ENCODE results near the gene SLC9A5. TPM values are rescaled to one million over a fixed set of nuclear protein-coding genes. Genes with fewer than 3 reads are reported as not detected.

SLC9A5 gene
- polyA plus RNA-seq (ENCODE audit: insufficient read depth in 1 of 5, insufficient read length in 5 of 5, low replicate concordance in 1 of 5), result 10 to 100 TPM; 15.7 to 21.1 (median 19.4) TPM
- long read RNA-seq, donor 1, result 0 reads
- long read RNA-seq, donor 2, partial matches to known transcripts, result 0 of 1 reads
- long read RNA-seq, donor 2, other reads (novel, unspliced or antisense), result 0 of 1 reads
- long read RNA-seq, donor 3, partial matches to known transcripts, result 676 of 696 reads
- long read RNA-seq, donor 3, other reads (novel, unspliced or antisense), result 19 of 696 reads
- long read RNA-seq, donor 4, result 0 reads
- long read RNA-seq, donor 5, partial matches to known transcripts, result 227 of 227 reads
- long read RNA-seq, donor 5, other reads (novel, unspliced or antisense), result 0 of 227 reads
- long read RNA-seq, donor 6, partial matches to known transcripts, result 0 of 1 reads
- long read RNA-seq, donor 6, other reads (novel, unspliced or antisense), result 0 of 1 reads
- long read RNA-seq, donor 7, partial matches to known transcripts, result 263 of 297 reads
- long read RNA-seq, donor 7, other reads (novel, unspliced or antisense), result 34 of 297 reads
- long read RNA-seq, donor 8, result 0 reads

DNA sequence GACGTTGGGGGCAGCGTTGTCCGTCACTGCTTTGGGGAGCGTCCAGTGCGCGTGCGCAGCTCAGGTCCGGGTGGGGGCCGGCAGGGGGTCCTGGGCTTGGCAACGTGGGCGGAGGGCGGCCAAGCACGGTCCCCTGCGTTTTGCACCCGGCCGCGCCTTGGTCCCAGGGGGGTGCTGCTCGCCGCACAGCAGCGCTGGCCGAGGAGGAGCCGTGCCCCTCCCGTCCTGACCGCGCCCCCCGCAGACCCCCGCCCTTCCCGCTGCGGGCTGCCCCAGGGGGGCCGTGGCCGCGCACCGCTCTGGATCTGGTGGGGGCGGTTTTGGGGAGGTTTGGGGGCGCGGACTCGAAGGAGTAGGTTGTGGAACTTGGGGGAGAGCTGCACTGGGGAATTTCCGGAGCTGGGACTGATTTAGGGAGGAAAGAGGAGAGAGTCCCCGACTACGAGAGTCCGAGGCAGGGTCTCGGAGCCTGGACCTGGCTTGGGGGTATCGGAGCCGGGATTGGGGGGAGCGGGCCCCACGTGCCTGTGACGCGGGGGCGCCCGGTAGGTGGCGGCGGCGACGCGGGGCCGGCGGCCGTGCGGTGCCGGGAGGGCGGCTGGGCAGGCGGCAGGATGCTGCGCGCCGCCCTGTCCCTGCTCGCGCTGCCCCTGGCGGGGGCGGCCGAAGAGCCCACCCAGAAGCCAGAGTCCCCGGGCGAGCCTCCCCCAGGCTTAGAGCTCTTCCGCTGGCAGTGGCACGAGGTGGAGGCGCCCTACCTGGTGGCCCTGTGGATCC lies at the start of gene SLC9A5:
TSS of gene SLC9A5 (plus strand) at position 579 of the 777 bp plus-strand sequence. CDS start at position 615, 36 bp downstream.
- DNase-seq, result peak in 1 of 2 donors; percentile 51

GRCh38 chr16:67199011-67199807 lies 49.6 kb upstream of the SLC9A5 start, which contains the start of gene ELMO3:
TSS of gene ELMO3 (plus strand) at chr16:67199131. CDS start at chr16:67199327, 196 bp downstream.
- DNase-seq, result no peak

- DNase-seq, result no peak
Measured at GRCh38 chr16:67199808-67200198, 49.0 kb upstream of the SLC9A5 start.

DNA sequence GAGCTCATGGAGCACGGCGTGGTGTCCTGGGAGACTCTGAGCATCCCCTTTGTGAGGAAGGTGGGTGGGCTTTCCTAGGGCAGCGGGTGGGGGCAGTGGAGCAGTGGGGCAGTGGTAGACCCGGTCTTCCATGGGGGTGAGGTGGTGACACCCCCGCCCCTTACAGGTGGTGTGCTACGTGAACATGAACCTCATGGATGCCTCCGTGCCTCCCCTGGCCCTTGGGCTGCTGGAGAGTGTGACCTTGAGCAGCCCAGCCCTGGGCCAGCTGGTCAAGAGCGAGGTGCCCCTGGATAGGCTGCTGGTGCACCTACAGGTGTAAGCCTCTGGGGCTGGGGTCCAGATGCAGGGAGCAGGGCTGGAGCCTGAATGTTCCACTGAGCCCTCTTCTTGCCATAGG lies 48.3 kb upstream of the SLC9A5 start:
- no peak for DNase-seq

DNA sequence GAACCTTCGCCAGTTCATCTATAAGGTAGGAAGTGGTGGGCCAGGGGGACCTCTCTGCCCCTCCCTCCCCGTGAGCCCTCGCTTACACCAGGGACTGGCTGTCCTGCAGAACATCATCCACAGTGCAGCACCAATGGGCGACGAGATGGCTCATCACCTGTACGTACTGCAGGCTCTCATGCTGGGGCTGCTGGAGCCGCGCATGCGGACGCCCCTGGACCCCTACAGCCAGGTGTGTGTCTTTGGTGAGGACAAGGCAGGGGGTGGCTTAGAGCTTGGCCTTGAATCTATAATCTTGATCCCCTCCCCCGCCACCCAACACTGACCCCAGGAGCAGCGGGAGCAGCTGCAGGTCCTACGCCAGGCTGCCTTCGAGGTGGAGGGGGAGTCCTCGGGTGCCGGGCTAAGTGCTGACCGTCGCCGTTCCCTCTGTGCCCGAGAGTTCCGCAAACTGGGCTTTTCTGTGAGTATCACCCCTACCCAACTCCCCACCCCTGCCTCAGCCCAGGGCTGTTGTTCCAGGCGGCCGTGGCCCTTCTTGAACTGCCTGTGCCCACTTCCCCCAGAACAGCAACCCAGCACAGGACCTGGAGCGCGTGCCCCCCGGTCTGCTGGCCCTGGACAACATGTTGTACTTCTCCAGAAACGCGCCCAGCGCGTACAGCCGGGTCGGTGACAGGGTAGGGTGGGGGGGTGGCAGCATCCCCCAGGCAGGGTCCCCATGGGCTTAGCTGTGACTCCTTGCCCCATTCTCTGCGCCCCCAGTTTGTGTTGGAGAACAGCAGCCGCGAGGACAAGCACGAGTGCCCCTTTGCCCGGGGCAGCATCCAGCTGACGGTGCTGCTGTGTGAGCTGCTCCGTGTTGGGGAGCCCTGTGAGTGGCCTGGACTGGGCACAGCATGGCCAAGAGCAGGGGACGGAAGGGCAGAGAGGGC lies 47.1 kb upstream of the SLC9A5 start:
- no peak for DNase-seq

DNA sequence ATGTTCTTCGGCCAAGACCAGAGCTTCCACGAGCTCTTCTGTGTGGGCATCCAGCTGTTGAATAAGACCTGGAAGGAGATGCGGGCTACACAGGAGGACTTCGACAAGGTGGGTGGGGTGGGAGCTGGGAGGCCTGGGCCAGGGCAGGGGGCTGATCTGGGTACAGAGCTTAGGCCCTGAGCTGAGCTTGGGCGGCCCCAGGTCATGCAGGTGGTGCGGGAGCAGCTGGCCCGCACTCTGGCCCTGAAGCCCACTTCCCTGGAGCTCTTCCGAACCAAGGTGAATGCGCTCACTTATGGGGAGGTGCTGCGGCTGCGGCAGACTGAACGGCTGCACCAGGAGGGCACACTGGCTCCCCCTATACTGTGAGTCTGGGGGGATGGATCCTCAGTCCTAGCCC lies 46.4 kb upstream of the SLC9A5 start:
- DNase-seq, result no peak

DNA sequence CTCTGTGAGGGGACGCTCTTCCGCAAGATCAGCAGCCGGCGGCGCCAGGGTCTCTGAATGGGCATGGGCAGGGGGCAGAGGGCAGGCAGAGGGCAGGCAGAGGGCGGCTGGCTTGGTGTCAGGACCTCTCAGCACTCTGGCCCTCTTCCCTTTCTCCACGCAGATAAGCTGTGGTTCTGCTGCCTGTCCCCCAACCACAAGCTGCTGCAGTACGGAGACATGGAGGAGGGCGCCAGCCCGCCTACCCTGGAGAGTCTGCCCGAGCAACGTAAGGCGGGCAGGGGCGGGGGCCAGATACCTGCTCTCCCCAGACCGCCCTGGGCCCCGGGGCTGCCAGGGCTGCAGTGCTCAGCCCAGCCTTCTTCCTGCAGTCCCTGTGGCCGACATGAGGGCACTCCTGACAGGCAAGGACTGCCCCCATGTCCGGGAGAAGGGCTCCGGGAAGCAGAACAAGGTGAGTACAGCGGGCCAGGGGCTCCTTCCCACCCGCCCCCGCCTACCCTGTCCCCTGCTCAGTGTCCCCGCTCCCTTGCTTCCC lies 45.8 kb upstream of the SLC9A5 start:
- DNase-seq, result no peak

- no peak for DNase-seq
Measured at GRCh38 chr16:67204076-67204475, 44.7 kb upstream of the SLC9A5 start.

DNA sequence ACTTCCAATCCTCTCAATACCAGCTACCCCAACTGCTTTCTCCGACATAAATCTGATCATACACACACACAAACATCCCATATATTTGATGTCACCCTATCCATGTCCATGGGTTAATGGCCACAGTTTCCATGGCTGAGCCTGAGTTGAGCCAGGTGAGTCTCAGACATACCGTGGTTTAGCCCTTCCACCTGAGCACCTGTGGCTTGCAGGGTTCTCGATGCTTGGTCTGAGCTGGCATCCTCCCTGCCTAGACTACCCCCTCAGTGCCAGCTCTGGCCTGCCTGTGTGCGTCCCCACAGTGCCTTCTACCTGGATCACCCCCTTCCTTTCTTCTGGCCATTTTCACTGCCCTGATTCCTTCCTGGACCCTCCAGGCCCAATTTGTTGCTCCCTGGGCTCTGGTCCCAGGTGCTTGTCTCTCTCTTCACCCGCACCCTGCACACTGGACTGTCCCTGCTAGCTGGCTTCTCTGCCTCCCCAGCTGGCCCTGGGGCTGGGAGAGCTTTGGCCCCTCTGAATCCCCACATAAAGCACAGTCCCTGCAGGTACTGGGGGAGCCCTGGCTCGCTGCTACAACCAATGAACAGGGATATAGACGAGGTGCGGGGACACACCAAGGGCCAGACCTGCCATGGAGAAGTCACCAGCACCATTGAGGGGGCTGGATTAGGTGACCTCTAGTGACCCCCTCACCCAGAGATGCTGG lies 42.5 kb upstream of the SLC9A5 start:
- DNase-seq, result no peak

- no peak for DNase-seq
Measured at GRCh38 chr16:67206838-67207248, 41.9 kb upstream of the SLC9A5 start.

- no peak for DNase-seq
Measured at GRCh38 chr16:67207249-67208091, 41.3 kb upstream of the SLC9A5 start.

- DNase-seq, result no peak
Measured at GRCh38 chr16:67208154-67208896, 40.5 kb upstream of the SLC9A5 start.

- DNase-seq, result no peak
Measured at GRCh38 chr16:67209565-67209964, 39.2 kb upstream of the SLC9A5 start.

DNA sequence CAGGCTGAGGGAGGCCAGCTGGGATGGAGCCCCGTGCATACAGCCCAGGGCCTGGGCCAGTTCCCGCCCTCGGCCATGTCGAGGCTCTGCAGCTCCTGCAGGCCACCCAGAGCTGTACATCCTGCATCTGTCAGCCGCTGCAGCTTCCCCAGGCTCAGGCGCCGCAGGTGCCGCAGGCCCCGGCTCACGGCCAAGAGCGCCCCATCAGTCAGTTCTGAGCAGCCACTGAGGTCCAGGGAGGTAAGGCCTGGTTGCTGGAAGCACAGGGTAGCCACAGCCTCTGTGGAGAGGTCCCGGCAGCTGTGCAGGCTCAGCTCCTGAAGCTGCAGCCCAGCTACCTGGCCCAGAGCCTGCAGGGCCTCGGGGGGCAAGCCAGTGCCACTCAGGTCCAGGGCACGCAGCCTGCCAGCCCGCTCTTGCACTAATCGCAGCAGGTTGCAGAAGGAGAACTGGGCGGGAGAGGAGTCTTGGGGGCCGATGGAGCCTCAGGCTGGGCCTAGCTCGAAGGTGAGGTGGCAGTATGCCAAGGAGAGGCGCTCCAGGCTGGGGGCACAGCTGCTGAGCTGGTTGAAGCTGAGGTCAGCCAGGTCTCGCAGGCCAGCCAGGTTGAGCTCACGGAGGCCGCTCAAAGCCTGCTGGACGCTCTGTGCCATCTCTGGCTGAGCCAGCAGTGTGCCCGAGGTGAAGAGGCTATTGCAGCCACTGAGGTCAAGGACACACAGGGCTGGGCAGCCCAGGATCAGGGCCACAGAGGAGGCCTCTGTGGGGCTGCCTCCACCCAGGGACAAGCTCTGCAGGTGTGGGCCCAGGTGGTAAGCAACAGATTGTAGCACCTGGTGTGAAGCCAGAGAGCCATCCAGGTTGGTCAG lies 38.5 kb upstream of the SLC9A5 start:
- DNase-seq, result no peak

GRCh38 chr16:67211674-67212073 lies 37.1 kb upstream of the SLC9A5 start:
- DNase-seq, result no peak

DNA sequence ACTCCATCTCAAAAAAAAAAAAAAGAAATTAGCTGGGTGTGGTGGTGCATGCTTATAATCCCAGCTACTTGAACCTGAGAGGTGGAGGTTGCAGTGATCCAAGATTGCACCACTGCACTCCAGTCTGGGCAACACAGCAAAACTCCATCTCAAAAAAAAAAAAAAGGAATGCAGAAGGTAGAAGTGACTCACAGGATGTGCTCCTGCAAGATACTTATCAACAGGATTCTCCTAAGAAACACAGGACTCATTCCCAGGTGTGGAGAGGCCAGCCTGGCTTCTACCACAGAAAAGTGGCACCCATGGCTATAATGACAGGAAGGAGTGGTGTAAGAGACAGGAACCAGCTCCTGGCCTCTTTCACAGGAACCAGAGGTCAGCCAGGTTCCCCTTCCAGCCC lies 36.0 kb upstream of the SLC9A5 start:
- DNase-seq, result no peak
